Measurements from ENCODE around the gene TPRG1.

DNA sequence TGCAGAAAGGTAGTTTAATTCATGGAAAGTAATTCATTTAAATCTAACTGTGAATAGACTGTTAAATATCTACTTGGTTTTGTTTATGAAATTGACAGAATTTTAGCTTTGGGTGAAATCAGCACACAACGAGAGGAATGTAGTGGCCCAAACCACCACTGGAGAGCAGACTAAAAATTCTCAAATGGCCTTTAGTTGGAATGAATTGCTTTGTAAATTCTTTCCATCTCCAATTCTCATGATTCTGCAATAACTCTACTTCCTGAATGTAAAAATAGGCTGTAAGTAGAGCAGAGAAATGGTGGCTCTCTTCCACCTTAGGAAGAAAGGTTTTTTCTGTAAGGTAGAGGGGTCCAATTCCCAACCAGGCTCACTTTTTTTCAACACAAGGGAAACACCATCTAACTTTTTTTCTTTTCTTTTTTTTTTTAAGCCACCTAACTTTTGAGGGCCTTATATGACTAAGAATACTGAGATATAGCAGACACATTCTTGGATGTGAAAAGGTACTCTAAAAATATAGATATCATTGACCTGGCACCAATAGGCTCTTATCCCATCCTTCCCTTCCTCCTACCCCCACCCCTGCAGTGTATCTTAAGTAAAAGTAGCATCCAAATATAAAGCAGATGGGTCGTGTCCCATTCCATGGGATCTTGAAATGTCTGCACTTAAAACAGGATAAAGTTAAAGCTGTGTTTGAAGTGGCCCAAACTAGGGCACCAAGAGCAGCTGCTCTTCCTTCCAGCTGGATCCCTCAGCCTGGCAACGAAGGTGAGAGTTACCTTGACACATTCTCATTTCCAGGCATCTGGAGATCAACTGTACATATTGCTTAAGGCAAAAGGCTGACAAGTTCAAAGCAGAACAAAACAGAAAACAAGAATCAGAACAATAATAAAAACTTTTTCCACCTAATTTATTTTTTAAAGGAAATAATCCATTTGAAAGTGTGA is 194.1 kb downstream of the TPRG1 start:
- no peak for TF ChIP-seq CTCF (conservative IDR thresholded peaks at IDR 0.05; ENCODE audit: low read depth, low read length)
- TF ChIP-seq, protein P1, sequence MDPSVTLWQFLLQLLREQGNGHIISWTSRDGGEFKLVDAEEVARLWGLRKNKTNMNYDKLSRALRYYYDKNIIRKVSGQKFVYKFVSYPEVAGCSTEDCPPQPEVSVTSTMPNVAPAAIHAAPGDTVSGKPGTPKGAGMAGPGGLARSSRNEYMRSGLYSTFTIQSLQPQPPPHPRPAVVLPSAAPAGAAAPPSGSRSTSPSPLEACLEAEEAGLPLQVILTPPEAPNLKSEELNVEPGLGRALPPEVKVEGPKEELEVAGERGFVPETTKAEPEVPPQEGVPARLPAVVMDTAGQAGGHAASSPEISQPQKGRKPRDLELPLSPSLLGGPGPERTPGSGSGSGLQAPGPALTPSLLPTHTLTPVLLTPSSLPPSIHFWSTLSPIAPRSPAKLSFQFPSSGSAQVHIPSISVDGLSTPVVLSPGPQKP (IDR thresholded peaks at IDR 0.05; ENCODE audit: borderline replicate concordance, low read depth, low read length): no peak
